Sciatic nerve (tissue), 2 donors: Measurements from ENCODE around the gene AKT1. TPM values are rescaled to one million over a fixed set of nuclear protein-coding genes. Genes with fewer than 3 reads are reported as not detected.

Source experiments
- ATAC-seq: fragments of 200-7000 bp; cut with Tn5 transposase; one replicate; pipeline ENCODE4 v1.9.1; 2020; ENCODE audit warnings: mild to moderate bottlenecking, moderate library complexity
- DNase-seq: peaks from one replicate; pipeline ENCODE4 v3.0.0-alpha.2; 2020; ENCODE audit warnings: low spot score
- intact Hi-C: fragments of 100-400 bp; cut with DNase I; formaldehyde crosslinking; loops from one replicate; pipeline ENCODE4 v1.14.2; 2022
- total RNA-seq: library from RNA; stranded (reverse); fragmentation: NEBNext Ultra II Directional; extraction: Animal tissue kit (Norgen Biotek cat#: 25700); gene quantifications from one replicate; pipeline ENCODE4 v1.2.1, GENCODE V29; 2021
- donor health status: DM: no; HTN: no; CAD: no.
- donor health status: DM: no; HTN: no; CAD: no.

AKT1 gene
- total RNA-seq, 1 donor from 2014 or later, result 90.4 TPM

GRCh38 chr14:104750056-104750752 is 45.3 kb downstream of the AKT1 start:
- intact Hi-C loops, result no loop called here
- DNase-seq (no peak), ATAC-seq (no peak)

GRCh38 chr14:104749111-104749649 is 46.4 kb downstream of the AKT1 start:
- peak; percentile 18 for ATAC-seq
- DNase-seq, result no peak
- intact Hi-C loops, result no loop called here

GRCh38 chr14:104747876-104748275 is 47.7 kb downstream of the AKT1 start:
- DNase-seq, result no peak
- intact Hi-C loops, result no loop called here
- no peak for ATAC-seq

GRCh38 chr14:104746934-104747481 is 48.5 kb downstream of the AKT1 start:
- DNase-seq, result no peak
- peak; percentile 74 for ATAC-seq
- intact Hi-C loops, result no loop called here

- intact Hi-C loops, result no loop called here
- DNase-seq, result no peak
- ATAC-seq, result no peak
These were observed 49.4 kb downstream of the AKT1 start for GRCh38 chr14:104746071-104746545.

- intact Hi-C loops, result no loop called here
- DNase-seq (no peak), ATAC-seq (no peak)
These were observed 50.1 kb downstream of the AKT1 start for GRCh38 chr14:104745431-104745830.

- intact Hi-C loops, result no loop called here
- no peak for DNase-seq
- ATAC-seq, result no peak
These were observed 51.1 kb downstream of the AKT1 start for GRCh38 chr14:104744484-104744883.

GRCh38 chr14:104743461-104744380 is 51.8 kb downstream of the AKT1 start:
- ATAC-seq, result no peak
- no peak for DNase-seq
- intact Hi-C loops, result no loop called here

GRCh38 chr14:104742586-104743455 is 52.7 kb downstream of the AKT1 start:
- intact Hi-C loops, result no loop called here
- DNase-seq (no peak), ATAC-seq (no peak)

GRCh38 chr14:104741803-104742251 is 53.7 kb downstream of the AKT1 start:
- no peak for DNase-seq
- intact Hi-C loops, result no loop called here
- no peak for ATAC-seq

GRCh38 chr14:104741108-104741802 is 54.3 kb downstream of the AKT1 start:
- intact Hi-C loops, result no loop called here
- ATAC-seq, result no peak

GRCh38 chr14:104739546-104740516 is 55.7 kb downstream of the AKT1 start:
- ATAC-seq (no peak), DNase-seq (no peak)
- intact Hi-C loops, result no loop called here

More at GRCh38 chr14:104741108-104741802, 54.3 kb downstream of the AKT1 start:
- DNase-seq, result no peak

GRCh38 chr14:104739026-104739425 is 56.5 kb downstream of the AKT1 start:
- DNase-seq (no peak), ATAC-seq (no peak)
- intact Hi-C loops, result no loop called here

GRCh38 chr14:104738375-104739019 is 57.1 kb downstream of the AKT1 start:
- no peak for DNase-seq
- no peak for ATAC-seq
- intact Hi-C loops, result no loop called here

GRCh38 chr14:104735830-104736642 is 59.5 kb downstream of the AKT1 start:
- ATAC-seq, result peak; percentile 90
- DNase-seq, result peak; percentile 84
- intact Hi-C loops, result no loop called here
